Erythroblast (primary cell): ENCODE measurements around the gene SAXO2.
"Not testable (repeated sequence)": the region's sequence is repeated elsewhere in the genome, so short reads cannot be mapped to it uniquely, and the experiment has no call there.

Experiments used
- GATA1 ChIP-seq: IDR thresholded peaks from 2 replicates; pipeline ENCODE4 v1.6.1; 2011; ENCODE audit warnings: low read depth, mild to moderate bottlenecking, control low read depth, low read length, moderate library complexity
- POLR2A ChIP-seq: IDR thresholded peaks from 2 replicates; pipeline ENCODE4 v1.6.1; 2011; ENCODE audit warnings: mild to moderate bottlenecking, low read length

- TF ChIP-seq POLR2A, GATA1: not testable (repeated sequence)
These were observed 4.5 kb downstream of the SAXO2 start for GRCh38 chr15:82267137-82267536.
